GM12872 (cell line): ENCODE results near the gene NDUFB10.

Experiments
- TF ChIP-seq, protein P1 (sequence below): IDR thresholded peaks from 3 replicates; pipeline ENCODE4 v1.5.1; 2011; ENCODE audit warnings: low read depth, mild to moderate bottlenecking, low read length, moderate library complexity; ENCODE audit not compliant: insufficient read depth

The NDUFB10 gene

DNA sequence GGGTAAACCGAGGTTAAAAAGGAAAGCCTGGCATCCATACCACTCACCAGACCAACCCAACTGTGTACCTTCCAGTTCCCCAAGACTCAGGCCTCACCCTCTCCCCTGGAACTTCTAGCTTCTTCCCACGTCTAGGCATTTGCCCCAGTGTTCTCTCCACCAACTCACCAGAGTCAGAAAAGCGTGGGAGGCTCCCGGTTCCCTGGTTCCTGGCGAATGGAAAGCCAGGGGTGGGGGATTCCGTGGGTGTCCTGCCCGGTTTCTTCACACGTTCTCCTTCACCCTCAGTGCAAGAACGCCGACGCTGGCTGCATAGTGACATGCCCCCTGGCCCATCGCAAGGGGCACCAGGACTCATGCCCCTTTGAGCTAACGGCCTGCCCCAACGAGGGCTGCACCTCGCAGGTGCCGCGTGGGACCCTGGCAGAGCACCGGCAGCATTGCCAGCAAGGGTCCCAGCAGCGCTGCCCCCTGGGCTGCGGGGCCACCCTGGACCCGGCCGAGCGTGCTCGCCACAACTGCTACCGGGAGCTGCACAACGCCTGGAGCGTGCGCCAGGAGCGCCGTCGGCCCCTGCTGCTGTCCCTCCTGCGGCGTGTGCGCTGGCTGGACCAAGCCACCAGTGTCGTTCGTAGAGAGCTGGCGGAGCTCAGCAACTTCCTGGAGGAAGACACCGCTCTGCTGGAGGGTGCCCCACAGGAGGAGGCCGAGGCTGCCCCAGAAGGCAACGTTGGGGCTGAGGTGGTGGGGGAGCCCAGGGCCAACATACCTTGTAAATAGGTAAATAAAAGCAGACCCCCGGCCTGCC, 9.0 kb downstream of the NDUFB10 start:
- TF ChIP-seq, protein P1, sequence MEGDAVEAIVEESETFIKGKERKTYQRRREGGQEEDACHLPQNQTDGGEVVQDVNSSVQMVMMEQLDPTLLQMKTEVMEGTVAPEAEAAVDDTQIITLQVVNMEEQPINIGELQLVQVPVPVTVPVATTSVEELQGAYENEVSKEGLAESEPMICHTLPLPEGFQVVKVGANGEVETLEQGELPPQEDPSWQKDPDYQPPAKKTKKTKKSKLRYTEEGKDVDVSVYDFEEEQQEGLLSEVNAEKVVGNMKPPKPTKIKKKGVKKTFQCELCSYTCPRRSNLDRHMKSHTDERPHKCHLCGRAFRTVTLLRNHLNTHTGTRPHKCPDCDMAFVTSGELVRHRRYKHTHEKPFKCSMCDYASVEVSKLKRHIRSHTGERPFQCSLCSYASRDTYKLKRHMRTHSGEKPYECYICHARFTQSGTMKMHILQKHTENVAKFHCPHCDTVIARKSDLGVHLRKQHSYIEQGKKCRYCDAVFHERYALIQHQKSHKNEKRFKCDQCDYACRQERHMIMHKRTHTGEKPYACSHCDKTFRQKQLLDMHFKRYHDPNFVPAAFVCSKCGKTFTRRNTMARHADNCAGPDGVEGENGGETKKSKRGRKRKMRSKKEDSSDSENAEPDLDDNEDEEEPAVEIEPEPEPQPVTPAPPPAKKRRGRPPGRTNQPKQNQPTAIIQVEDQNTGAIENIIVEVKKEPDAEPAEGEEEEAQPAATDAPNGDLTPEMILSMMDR, result no peak

DNA sequence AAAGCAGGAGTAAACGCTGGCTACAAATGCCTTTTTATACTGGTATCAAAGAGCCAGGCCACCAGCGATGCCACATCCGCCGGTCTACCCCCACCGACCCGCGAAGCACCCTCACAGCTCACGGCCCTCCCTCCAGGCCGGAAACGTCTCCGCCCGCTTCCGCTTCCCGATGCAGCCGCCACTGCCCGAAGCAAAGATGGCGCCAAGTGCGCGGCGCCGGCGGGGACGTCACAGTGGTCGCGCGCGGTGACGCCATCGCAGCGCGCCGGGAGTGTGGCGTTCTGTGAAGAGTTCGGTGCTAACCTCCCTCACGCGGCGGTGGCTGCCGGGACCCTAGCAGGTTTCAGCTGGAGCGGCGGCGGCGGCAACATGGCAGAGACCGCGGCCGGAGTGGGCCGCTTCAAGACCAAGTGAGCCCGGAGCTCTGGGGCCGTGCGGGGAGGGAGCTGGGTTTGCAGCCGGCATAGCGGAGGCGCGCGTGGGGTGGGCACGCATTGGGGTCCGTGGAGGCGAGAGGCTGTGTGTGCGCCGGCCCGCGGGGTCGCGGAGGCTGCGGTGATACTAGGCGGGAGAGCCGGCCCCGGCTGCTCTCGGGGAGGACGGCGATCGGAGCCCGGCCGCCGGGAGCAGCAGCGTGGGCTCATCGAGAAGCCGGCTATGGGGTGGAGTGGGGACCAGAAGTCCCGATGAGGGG, 12.6 kb downstream of the NDUFB10 start, which contains the start of gene TBL3:
Gene TBL3 (plus strand): TSS at position 258 of the 694 bp plus-strand sequence. CDS start 112 bp downstream, at position 370.
- TF ChIP-seq, protein P1, result no peak

DNA sequence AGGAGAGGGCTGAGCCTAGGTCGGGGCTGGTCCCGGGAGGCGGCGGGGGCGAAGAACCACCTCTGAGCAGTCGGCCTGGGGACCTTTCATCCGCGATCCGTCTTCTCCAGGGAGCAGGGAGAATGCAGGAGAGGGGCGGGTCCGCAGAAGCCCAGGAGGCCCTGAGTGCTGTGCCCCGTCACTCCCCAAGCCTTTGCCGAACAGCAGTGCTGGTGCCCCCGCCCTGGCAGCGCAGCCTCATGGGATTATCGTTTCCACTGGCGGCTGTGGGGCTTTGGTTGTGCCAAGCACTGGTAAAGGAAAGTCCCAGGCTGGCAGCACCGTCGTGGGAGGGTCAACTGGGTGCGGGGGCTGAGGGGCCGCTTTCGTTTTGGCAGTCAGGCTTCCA, 13.1 kb downstream of the NDUFB10 start:
- TF ChIP-seq, protein P1, result no peak

DNA sequence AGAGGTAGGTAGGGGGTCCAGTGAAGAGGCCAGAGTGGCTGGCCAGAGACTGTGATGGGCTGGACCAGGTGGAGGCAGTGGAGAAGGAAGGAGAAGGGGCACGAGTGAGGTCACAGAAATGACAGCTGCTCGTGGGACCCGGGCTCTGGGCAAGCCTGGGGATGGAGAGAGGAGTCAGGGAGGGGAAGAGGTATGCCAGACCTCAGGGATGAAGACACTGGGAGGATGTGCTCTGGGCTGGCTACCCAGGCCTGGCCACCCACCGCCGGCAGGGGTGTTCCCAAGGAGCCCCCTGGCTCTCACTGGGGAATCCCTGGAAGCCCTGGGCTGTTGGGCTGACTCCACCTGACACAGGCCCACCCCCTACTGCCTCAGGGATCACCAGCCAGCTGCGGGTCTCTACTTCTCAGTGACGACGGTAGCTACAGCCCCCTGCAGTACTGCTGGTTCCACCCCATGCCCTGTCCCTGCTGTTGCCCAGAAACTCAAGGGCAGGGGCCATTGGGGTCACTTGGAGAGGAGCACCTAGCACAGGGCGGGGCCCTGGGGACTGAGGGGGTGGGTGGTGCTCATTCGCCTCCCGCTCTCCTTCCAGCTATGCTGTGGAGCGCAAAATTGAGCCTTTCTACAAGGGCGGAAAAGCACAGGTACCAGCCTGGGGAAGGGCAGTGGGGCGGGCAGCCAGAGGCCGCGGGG, 14.3 kb downstream of the NDUFB10 start:
- TF ChIP-seq, protein P1, result no peak

DNA sequence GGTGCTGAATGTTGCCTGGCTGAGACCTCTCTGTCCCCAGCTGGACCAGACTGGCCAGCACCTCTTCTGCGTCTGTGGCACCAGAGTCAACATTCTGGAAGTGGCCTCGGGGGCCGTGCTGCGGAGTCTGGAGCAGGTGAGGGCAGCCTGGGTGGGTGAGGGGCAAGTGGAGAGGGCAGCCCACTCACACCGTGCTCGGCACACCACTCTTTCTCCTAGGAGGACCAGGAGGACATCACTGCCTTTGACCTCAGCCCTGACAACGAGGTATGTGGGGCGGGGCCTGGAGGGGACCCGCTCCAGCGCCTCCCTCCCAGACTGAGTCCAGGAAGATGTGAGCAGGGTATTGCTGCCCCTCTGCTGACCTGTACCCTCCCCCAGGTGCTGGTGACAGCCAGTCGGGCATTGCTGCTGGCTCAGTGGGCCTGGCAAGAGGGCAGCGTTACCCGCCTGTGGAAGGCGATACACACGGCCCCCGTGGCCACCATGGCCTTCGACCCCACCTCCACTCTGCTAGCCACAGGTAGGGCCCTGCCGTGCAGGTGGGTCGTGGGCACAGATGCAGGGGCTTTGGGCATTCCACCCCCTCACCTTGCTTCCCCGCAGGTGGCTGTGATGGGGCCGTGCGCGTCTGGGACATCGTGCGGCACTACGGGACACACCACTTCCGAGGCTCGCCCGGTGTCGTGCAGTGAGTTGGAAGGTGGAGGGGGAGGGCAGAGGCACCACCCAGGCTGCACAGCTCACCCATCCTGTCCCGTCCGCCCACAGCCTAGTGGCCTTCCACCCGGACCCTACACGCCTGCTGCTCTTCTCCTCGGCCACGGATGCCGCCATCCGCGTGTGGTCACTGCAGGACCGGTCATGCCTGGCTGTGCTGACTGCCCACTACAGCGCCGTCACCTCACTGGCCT, 15.1 kb downstream of the NDUFB10 start:
- TF ChIP-seq, protein P1, result no peak

DNA sequence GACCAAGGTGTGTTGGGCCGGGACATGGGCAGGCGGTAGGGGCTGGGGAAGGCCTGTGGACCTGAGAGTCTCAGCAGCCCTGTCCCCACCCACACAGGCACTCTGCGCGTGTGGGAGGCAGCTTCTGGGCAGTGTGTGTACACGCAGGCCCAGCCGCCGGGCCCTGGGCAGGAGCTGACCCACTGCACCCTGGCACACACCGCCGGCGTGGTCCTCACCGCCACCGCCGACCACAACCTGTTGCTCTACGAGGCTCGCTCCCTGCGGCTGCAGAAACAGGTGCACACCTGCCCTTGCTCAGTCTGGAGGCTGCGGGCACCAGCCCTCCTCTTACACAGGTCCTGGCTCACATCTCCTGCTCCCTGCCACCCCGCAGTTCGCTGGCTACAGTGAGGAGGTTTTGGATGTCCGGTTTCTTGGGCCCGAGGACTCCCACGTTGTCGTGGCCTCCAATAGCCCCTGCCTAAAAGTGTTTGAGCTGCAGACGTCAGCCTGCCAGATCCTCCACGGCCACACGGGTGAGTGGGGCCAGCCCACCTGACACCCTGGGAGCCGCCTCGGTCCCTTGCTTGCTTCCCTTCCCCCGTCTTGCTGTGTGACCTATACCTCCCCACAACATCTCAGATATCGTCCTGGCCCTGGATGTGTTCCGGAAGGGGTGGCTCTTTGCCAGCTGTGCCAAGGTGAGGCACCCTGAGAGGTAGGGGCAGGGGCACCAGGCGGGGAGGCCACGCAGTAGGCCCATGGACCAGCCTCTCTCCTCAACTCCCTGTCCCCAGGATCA, 16.3 kb downstream of the NDUFB10 start:
- TF ChIP-seq, protein P1, result no peak
